HL-60 (cell line): Measurements from ENCODE around the gene PLVAP.

ENCODE experiments used
- DNase-seq, 2 experiments: peaks; one replicate each; pipeline ENCODE4 v3.0.0-alpha.2; 2010 to 2020; ENCODE audit warnings: low read depth in 1 of 2, low spot score in 1 of 2
- H3K27ac ChIP-seq: fragments of 250-450 bp; sonication (Bioruptor Pico); replicated peaks from 2 replicates; pipeline ENCODE4 v1.5.1; 2020; ENCODE audit warnings: mild to moderate bottlenecking, moderate library complexity
- H3K27me3 ChIP-seq: fragments of 250-450 bp; sonication (Bioruptor Pico); 2 replicates; pipeline ENCODE4 v1.5.1; 2021; ENCODE audit warnings: mild to moderate bottlenecking, moderate library complexity; ENCODE audit not compliant: insufficient read depth, poor library complexity, severe bottlenecking
- H3K4me3 ChIP-seq: replicated peaks from 2 replicates; pipeline ENCODE4 v1.5.1; 2011; ENCODE audit warnings: mild to moderate bottlenecking, control low read depth, low read length; ENCODE audit not compliant: insufficient read depth
- GABPA ChIP-seq: IDR thresholded peaks from 2 replicates; pipeline ENCODE4 v1.6.1; 2012; ENCODE audit warnings: low read depth
- POLR2AphosphoS5 ChIP-seq: IDR thresholded peaks from 2 replicates; pipeline ENCODE4 v1.6.1; 2012; ENCODE audit warnings: low read depth
- SPI1 ChIP-seq: IDR thresholded peaks from 2 replicates; pipeline ENCODE4 v1.6.1; 2012; ENCODE audit warnings: low read depth, mild to moderate bottlenecking, borderline replicate concordance
- TF ChIP-seq, protein P1 (sequence below): IDR thresholded peaks from one replicate; pipeline ENCODE4 v1.5.1; 2011; ENCODE audit warnings: low read length, control low read depth, inconsistent platforms; ENCODE audit not compliant: insufficient read depth
- TF ChIP-seq, protein P2 (sequence below): IDR thresholded peaks from 2 replicates; pipeline ENCODE4 v1.6.1; 2012; ENCODE audit warnings: low read depth; ENCODE audit not compliant: insufficient replicate concordance

The PLVAP gene

DNA sequence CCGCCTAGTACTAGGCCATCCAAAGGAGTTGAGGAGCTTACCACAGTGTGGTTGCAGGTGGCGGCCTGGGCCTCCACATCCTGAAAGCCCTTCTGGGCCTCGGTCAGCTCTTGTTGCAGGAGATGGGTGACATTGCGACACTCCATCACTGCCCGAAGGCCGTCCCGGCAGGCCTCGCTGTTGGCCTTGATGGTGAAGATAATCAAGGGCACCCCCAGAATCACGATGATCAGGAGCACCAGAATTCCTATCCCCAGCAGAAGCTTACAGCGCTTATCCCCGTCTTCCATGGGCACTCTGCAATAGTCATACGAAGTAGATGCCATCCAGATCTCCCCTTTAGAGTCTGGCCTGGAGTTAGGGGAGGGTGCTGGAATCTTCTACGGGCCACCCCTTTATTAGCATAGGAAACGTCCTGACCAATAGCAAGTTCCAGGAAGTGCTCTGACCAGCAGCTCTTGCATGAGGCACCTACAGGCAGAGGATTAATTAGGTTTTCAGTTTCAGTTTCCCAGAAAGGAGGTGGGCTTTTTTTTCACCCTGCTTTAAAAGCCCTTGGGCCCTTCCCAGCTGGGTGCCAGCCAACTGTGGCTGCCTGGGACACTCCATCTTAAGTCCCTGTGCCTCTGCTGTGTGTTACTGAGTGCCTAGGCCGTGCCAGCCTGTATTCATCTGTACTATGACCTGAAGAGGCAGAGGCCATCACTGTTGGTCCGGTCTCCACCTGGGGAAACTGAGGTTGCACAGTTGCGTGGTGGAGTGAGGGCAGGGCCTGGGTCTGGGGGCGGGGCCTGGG is 28.3 kb upstream of the PLVAP start, which contains the start of gene BST2:
TSS of gene BST2 (minus strand) at position 381 of the 796 bp plus-strand sequence. CDS start at position 326, 55 bp downstream.
- Histone ChIP-seq H3K27me3 (no peaks in the 10 kb centered on the region), H3K4me3 (peak within 1 kb of the TSS; percentile 69), H3K27ac (peak within 1 kb of the TSS; percentile 77)
- peak; percentile 74 to 82 for DNase-seq
- TF ChIP-seq, protein P1, sequence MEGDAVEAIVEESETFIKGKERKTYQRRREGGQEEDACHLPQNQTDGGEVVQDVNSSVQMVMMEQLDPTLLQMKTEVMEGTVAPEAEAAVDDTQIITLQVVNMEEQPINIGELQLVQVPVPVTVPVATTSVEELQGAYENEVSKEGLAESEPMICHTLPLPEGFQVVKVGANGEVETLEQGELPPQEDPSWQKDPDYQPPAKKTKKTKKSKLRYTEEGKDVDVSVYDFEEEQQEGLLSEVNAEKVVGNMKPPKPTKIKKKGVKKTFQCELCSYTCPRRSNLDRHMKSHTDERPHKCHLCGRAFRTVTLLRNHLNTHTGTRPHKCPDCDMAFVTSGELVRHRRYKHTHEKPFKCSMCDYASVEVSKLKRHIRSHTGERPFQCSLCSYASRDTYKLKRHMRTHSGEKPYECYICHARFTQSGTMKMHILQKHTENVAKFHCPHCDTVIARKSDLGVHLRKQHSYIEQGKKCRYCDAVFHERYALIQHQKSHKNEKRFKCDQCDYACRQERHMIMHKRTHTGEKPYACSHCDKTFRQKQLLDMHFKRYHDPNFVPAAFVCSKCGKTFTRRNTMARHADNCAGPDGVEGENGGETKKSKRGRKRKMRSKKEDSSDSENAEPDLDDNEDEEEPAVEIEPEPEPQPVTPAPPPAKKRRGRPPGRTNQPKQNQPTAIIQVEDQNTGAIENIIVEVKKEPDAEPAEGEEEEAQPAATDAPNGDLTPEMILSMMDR, result no peak
- TF ChIP-seq SPI1, result peak; percentile 28; the same call in 1 of the 2 replicates

DNA sequence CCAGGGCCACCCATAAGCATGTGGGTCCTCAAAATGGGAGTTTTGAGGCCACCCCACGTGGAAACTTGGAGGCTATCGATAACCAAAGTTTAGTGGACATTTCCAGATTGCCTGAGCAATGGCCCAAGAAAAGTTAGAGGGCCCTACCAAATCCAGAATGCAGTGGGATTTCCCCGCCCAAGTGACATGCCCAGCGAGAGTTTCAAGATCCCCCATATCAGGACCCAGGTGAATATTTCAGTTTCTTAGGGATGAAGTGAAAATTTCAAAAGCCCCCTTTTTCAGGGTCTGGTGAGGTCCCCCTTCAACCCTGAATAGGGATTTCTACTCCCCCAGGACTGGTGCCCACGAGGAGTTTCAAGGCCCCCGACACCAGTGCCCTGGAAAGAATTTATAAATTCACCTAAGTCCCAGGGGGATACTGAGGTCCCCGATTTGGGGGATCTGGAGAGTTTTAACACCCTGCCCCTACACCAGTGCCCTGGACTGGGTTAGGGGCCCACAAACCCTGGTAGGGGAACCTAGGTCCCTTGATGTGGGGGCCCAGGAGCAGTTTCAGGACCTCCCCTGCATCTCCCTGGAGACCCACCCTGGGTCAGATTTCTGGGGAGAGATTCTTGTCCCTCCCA is 27.6 kb upstream of the PLVAP start:
- H3K27ac ChIP-seq, result peak overlapping the region; percentile 77
- H3K4me3 ChIP-seq, result peak overlapping the region; percentile 69
- DNase-seq, result no peak
- no peaks in the 10 kb centered on the region for H3K27me3 ChIP-seq
- TF ChIP-seq, protein P1, result no peak

DNA sequence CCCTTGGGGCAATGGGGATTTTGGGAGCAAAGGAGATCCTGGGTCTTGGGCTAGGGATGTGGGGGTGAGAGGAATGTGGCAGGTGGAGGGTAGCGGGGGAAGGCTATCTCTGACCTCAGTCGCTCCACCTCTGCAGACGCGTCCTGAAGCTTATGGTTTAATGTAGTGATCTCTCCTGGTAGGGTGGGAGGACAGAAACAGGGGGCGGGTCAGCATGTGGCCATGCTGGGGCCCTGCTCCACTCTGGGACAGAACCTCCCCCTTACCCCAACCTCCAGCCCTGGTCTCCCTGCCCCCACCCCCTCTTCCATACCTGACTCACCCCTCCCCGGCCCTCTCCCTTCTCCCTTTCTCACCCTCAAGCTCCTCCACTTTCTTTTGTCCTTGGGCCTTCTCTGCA is 26.9 kb upstream of the PLVAP start:
- TF ChIP-seq POLR2AphosphoS5 (no peak), GABPA (no peak), SPI1 (no peak)
- TF ChIP-seq, protein P1, result no peak
- TF ChIP-seq, protein P2, sequence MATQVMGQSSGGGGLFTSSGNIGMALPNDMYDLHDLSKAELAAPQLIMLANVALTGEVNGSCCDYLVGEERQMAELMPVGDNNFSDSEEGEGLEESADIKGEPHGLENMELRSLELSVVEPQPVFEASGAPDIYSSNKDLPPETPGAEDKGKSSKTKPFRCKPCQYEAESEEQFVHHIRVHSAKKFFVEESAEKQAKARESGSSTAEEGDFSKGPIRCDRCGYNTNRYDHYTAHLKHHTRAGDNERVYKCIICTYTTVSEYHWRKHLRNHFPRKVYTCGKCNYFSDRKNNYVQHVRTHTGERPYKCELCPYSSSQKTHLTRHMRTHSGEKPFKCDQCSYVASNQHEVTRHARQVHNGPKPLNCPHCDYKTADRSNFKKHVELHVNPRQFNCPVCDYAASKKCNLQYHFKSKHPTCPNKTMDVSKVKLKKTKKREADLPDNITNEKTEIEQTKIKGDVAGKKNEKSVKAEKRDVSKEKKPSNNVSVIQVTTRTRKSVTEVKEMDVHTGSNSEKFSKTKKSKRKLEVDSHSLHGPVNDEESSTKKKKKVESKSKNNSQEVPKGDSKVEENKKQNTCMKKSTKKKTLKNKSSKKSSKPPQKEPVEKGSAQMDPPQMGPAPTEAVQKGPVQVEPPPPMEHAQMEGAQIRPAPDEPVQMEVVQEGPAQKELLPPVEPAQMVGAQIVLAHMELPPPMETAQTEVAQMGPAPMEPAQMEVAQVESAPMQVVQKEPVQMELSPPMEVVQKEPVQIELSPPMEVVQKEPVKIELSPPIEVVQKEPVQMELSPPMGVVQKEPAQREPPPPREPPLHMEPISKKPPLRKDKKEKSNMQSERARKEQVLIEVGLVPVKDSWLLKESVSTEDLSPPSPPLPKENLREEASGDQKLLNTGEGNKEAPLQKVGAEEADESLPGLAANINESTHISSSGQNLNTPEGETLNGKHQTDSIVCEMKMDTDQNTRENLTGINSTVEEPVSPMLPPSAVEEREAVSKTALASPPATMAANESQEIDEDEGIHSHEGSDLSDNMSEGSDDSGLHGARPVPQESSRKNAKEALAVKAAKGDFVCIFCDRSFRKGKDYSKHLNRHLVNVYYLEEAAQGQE, result no peak
- no peaks in the 10 kb centered on the region for H3K27me3 ChIP-seq
- peak overlapping the region; percentile 69 for H3K4me3 ChIP-seq
- no peak for DNase-seq
- H3K27ac ChIP-seq, result no peak overlapping the region

DNA sequence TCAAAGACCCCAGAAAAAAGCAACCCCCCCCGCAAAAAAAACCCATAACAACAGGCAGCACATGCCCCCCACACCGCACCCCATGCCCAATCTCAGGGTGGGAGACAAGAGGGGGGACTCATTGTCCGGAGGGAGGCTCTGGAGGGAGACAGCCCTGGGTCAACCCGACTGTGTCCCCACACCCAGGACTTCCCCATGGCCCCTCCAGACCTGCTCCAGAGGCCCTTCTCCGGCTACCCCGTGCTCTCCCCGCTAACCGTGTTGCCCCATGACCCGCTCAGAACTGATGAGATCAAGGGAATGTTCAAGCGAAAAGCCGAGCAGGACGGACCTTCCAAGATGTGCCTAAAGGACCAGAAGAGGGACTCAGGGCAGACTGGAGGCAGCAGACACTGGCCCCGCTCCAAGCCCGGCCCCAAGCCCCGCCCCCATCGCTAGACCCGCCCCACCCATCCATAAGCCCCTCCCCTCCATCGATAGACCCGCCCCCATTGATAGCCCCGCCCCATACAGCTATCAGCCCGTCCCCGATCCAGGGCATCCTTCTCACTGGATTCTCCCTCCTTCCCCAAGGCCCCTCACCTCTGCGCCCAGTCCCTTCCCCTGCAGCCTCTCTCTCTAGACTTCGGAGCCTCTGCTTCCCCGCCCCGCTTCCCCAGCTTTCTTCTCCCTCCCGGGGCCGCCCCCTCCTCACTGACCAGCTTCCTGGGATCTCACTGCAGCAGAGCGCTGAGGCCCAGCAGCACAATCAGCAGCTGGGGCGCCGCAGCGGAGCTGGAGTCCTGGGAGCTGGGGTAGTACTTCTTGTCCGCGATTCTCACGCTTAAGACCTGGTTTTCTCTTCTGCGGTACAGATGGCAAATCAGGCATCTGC is 26.1 kb upstream of the PLVAP start:
- H3K27me3 ChIP-seq, result no peaks in the 10 kb centered on the region
- no peak for DNase-seq
- no peak overlapping the region for H3K27ac ChIP-seq
- no peak overlapping the region for H3K4me3 ChIP-seq
- no peak for TF ChIP-seq SPI1
